CD4-positive, alpha-beta T cell treated with Interleukin-4 for 1 hour (primary cell): ENCODE data around the gene ZNF335.
"Not testable (repeated sequence)": the region's sequence is repeated elsewhere in the genome, so short reads cannot be mapped to it uniquely, and the experiment has no call there.

Experiments
- DNase-seq, 2 donors: peaks; one replicate each; pipeline ENCODE4 v3.0.0-alpha.2; 2020 to 2022

ZNF335 gene

GRCh38 chr20:45970646-45971424, 1.2 kb downstream of the ZNF335 start:
- peak in 1 of 2 donors; percentile 34 for DNase-seq

- peak in 1 of 2 donors; percentile 41 for DNase-seq
These were observed 2.0 kb downstream of the ZNF335 start for GRCh38 chr20:45969712-45970634.

- no peak for DNase-seq
These were observed 2.9 kb downstream of the ZNF335 start for GRCh38 chr20:45968801-45969711.

GRCh38 chr20:45968081-45968671, 3.8 kb downstream of the ZNF335 start:
- no peak for DNase-seq

- DNase-seq, result no peak
These were observed 4.4 kb downstream of the ZNF335 start for GRCh38 chr20:45967551-45968080.

GRCh38 chr20:45965169-45966002, 6.6 kb downstream of the ZNF335 start:
- DNase-seq, result no peak

GRCh38 chr20:45964006-45964400, 8.0 kb downstream of the ZNF335 start:
- DNase-seq, result no peak

- DNase-seq, result peak in 1 of 2 donors; percentile 53
These were observed 8.7 kb downstream of the ZNF335 start for GRCh38 chr20:45963059-45964005.

GRCh38 chr20:45962031-45962755, 9.8 kb downstream of the ZNF335 start:
- DNase-seq, result no peak

GRCh38 chr20:45959956-45960630, 11.9 kb downstream of the ZNF335 start:
- peak in 1 of 2 donors; percentile 10 for DNase-seq

- DNase-seq, result peak in 1 of 2 donors; percentile 10
These were observed 12.9 kb downstream of the ZNF335 start for GRCh38 chr20:45959126-45959525.

- no peak for DNase-seq
These were observed 13.4 kb downstream of the ZNF335 start for GRCh38 chr20:45958593-45958992.

- no peak for DNase-seq
These were observed 14.7 kb downstream of the ZNF335 start for GRCh38 chr20:45957021-45957941.

- DNase-seq, result not testable (repeated sequence)
These were observed 15.7 kb downstream of the ZNF335 start for GRCh38 chr20:45956326-45956725.

GRCh38 chr20:45953672-45954071, 18.3 kb downstream of the ZNF335 start:
- DNase-seq, result no peak

- DNase-seq, result no peak
These were observed 19.1 kb downstream of the ZNF335 start for GRCh38 chr20:45952861-45953260.
